GM19397 (cell line): ENCODE measurements around the gene PATJ.
"Not testable (repeated sequence)": the region's sequence is repeated elsewhere in the genome, so short reads cannot be mapped to it uniquely, and the experiment has no call there.

Experiments
- ATAC-seq: cut with Tn5 transposase; IDR thresholded peaks from one replicate; pipeline ENCODE4 v1.9.1; 2021; ENCODE audit warnings: mild to moderate bottlenecking, moderate library complexity; ENCODE audit not compliant: unreplicated experiment

PATJ gene, protein sequence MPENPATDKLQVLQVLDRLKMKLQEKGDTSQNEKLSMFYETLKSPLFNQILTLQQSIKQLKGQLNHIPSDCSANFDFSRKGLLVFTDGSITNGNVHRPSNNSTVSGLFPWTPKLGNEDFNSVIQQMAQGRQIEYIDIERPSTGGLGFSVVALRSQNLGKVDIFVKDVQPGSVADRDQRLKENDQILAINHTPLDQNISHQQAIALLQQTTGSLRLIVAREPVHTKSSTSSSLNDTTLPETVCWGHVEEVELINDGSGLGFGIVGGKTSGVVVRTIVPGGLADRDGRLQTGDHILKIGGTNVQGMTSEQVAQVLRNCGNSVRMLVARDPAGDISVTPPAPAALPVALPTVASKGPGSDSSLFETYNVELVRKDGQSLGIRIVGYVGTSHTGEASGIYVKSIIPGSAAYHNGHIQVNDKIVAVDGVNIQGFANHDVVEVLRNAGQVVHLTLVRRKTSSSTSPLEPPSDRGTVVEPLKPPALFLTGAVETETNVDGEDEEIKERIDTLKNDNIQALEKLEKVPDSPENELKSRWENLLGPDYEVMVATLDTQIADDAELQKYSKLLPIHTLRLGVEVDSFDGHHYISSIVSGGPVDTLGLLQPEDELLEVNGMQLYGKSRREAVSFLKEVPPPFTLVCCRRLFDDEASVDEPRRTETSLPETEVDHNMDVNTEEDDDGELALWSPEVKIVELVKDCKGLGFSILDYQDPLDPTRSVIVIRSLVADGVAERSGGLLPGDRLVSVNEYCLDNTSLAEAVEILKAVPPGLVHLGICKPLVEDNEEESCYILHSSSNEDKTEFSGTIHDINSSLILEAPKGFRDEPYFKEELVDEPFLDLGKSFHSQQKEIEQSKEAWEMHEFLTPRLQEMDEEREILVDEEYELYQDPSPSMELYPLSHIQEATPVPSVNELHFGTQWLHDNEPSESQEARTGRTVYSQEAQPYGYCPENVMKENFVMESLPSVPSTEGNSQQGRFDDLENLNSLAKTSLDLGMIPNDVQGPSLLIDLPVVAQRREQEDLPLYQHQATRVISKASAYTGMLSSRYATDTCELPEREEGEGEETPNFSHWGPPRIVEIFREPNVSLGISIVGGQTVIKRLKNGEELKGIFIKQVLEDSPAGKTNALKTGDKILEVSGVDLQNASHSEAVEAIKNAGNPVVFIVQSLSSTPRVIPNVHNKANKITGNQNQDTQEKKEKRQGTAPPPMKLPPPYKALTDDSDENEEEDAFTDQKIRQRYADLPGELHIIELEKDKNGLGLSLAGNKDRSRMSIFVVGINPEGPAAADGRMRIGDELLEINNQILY (N-terminal part only)

GRCh38 chr1:61741711-61742619 is at the start of gene PATJ:
Gene PATJ, plus strand, starts transcription at chr1:61742480. Its CDS starts 20,413 bp downstream, at chr1:61762893.
- peak; percentile 87 for ATAC-seq

GRCh38 chr1:61699911-61700851 is 42.1 kb upstream of the PATJ start:
- ATAC-seq = no peak

- no peak for ATAC-seq
Measured at GRCh38 chr1:61708953-61709907, 33.0 kb upstream of the PATJ start.

- ATAC-seq = no peak
Measured at GRCh38 chr1:61709908-61710289, 32.4 kb upstream of the PATJ start.

- not testable (repeated sequence) for ATAC-seq
Measured at GRCh38 chr1:61711257-61711656, 31.0 kb upstream of the PATJ start.

GRCh38 chr1:61711969-61712368 is 30.3 kb upstream of the PATJ start:
- ATAC-seq = no peak

DNA sequence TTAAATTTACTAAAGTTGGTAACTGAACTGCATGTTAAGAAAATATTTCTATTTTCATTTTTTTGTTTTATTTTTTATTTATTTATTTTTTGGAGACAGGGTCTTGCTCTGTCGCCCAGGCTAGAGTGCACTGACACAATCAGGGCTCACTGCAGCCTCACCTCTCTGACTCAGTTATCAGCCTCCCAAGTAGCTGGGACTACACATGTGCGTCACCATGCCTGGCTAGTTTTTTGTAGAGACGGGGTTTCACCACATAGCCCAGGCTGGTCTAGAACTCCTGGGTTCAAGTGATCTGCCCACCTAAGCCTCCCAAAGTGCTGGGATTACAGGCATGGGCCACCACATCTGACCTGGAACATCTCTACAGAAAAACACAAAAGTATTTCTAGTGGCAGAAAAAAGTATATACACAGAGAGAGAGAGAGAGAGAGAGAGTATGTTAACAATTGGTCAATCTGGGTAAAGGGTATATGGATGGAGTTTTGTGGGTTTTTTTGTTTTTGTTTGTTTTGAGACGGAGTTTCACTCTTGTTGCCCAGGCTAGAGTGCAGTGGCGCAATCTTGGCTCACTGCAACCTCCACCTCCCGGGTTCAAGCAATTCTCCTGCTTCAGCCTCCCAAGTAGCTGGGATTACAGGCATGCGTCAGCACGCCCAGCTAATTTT is 23.1 kb upstream of the PATJ start:
- ATAC-seq = not testable (repeated sequence)

DNA sequence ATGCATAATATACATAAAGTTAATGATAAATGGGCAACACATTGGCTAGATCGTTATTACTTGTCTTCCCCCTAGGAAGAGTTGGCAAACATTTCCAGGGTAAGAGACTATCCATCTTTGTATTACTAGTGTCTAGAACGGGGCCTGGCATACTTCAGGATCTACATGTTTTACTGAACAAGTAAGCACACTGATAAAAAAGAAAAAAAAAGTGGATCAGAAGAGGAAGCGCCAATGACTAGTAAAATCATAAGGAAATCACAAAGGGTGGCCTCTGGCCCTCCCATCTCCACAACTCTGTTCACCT is 17.8 kb upstream of the PATJ start:
- ATAC-seq = no peak

DNA sequence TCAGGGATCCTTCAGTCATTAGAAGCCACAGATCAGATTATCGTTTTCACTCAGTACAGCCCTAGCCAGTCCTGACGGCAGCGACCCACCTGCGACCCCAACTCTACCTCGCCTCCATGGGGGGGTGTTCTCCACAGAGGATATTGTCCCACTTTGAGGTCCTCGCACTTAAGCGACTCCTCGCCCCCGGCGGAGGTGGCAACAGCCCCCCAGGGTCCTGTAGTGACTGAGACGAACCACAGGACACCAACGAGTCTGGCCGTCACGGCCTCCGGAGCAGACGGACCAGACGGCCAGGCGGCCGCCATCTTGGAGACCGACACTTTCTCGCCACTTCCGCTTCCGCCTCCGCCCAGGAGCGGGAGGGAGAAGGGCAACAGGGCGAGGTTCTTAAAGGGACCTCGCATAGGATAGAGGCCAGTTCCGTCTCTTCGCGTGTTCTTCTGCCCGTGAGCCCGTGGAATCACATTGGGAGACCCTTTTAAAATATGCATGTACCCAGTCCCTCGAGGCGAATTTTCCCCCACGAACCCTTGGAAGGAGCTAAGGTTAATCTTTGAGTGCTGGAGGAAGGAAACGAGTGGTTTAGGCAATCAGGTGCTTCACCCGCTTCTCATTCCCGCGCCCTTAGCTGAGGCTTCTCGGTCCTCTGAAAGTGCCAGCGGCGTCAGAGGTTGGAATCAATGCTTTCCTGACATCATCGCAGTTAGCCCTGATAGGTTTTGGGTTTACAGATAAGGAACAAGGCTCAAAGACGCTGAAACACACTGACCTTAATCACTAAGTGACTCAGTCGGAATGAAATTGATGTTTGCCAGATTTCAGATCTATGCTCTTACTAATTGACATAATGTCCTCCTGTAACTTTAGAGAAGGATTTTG is 17.2 kb upstream of the PATJ start, which contains the start of gene TM2D1:
TM2D1 (minus strand) TSS at position 329 of the 882 bp plus-strand sequence; CDS start at position 308, 21 bp downstream.
- peak; percentile 100 for ATAC-seq

DNA sequence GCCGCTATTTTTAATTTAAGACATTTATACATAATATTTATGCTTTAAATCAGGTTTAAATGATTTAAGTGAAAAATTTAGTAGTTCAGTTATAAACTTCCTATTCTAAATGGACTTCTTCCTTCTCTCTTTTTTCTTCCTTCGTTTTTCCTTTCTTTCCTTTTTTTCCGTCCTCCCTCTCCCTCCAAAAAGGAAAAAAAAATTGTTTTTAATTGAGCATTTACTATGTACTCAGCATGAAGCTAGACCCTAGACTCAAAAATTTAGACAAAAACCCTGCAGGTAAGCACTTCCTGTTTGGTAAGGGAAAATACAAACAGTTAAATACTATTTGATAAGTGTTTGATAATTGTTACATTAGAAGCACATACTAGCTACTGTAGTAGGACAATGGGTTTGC is 14.7 kb upstream of the PATJ start:
- no peak for ATAC-seq

DNA sequence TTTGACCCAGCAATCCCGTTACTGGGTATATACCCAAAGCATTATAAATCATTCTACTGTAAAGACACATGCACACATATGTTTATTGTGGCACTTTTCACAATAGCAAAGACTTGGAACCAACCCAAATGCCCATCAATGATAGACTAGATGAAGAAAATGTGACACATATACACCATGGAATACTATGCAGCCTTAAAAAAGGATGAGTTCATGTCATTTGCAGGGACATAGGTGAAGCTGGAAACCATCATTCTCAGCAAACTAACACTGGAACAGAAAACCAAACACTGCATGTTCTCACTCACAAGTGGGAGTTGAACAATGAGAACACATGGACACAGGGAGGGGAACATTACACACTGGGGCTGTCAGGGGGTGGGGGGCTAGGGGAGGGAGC is 11.6 kb upstream of the PATJ start:
- ATAC-seq = not testable (repeated sequence)

DNA sequence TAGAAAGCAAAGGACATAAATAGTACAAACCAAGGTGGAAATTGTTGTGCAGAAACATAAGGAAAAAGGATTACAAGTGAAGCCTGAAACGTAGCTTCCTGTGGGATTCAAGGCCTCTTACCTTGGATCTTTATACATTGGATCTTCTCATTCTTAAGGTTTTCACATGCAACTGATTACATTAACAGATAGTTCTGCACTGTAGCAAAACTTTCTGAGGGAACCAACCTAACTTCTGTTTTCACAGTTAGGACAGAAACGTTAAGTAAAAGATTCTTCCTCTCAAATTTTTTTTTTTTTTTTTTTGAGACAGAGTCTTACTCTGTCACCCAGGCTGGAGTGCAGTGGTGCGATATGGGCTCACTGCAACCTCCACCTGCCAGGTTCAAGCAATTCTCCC is 9.6 kb upstream of the PATJ start:
- ATAC-seq = no peak

DNA sequence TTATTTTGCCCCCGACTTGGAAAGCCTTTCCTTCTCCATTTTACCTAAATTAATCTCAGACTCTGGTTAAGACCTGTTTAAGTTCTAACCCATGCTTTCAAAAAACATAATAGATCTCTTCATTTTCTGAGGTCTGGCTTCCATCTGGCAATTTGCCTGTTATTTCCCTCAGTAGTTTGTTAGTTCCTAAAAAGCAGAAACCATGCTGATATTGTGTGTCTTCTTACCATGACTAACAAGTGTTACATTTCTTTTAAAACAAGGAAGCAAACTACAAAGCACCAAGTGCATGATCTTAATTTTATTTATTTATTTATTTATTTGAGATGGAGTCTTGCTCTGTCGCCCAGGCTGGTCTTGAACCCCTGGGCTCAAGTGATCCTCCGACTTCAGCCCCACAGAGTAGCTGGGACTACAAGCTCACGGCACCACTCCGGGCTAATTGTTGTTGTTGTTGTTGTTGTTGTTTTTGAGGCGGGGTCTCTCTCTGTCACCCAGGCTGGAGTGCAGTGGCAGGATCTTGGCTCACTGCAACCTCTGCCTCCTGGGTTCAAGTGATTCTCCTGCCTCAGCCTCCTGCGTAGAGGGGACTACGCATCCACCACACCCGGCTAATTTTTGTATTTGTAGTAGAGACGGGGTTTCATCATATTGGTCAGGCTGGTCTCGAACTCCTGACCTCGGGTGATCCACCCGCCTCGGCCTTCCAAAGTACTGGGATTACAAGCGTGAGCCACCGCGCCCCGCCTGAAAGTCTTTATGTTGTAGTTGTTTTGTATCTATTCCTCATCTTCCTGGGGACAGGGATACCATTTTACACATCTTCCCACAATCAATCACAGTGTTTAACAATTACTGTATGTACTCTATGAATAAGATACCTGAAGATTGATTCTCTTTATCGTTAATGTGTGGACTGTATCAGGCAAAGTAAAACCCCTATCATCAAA is 1.3 kb upstream of the PATJ start:
- ATAC-seq = no peak

- ATAC-seq = peak; percentile 58
Measured at GRCh38 chr1:61742620-61743430, 545 bp downstream of the PATJ start.

DNA sequence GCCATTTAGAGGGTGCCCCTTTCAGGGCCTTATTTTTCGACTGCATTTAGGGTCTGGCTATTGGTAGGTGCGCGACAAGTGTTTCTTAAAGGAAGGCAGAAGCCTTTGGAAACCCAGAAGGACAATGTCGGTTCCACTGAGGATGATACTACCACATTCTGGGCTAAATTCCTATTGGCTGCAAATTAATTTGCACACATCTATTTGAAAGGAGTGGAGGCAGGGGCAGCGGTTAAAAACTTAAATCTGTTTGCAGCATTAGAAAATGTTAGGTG is 1.1 kb downstream of the PATJ start:
- no peak for ATAC-seq
